ENCODE measurements around the gene ZSCAN4.
A peak's percentile ranks its signal among the peaks of the same experiment; 100 is the strongest.

ZSCAN4 gene

DNA sequence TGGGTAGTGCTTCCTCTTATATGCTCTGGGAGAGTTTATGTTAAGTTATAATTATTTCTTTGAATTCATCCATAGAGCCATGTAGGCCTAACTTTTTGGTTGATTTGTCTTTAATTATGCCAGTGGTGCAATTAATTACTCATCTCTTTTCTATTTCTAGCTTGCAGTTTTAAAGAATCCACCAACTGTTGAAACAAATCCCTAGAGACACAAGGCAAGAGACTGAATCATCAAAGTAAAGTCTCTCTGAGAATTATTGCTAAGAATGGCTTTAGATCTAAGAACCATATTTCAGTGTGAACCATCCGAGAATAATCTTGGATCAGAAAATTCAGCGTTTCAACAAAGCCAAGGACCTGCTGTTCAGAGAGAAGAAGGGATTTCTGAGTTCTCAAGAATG lies 7.1 kb downstream of the ZSCAN4 start:
- DNase-seq (ENCODE audit: low read depth, low spot score): no peak

GRCh38 chr19:57682226-57682766 lies 13.6 kb downstream of the ZSCAN4 start:
- no peak for DNase-seq (ENCODE audit: low read depth, low spot score)

- DNase-seq (ENCODE audit: low read depth, low spot score): no peak
Observed at GRCh38 chr19:57686727-57687126, 18.0 kb downstream of the ZSCAN4 start.

DNA sequence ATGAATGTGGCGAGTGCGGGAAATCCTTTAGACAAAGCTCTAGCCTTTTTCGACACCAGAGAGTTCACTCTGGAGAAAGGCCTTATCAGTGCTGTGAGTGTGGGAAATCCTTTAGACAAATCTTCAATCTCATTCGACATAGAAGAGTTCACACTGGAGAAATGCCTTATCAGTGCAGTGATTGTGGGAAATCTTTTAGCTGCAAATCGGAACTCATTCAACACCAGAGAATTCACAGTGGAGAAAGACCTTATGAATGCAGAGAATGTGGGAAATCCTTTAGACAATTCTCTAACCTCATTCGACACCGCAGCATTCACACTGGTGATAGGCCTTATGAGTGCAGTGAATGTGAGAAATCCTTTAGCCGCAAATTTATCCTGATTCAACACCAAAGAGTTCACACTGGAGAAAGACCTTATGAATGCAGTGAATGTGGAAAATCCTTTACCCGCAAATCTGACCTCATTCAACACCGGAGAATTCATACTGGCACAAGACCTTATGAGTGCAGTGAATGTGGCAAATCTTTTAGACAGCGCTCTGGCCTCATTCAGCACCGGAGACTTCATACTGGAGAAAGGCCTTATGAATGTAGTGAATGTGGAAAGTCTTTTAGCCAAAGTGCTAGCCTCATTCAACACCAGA lies 18.8 kb downstream of the ZSCAN4 start:
- no peak for DNase-seq (ENCODE audit: low read depth, low spot score)

- DNase-seq (ENCODE audit: low read depth, low spot score): no peak
Observed at GRCh38 chr19:57688011-57688763, 19.5 kb downstream of the ZSCAN4 start.

GRCh38 chr19:57689750-57690149 lies 21.0 kb downstream of the ZSCAN4 start:
- DNase-seq (ENCODE audit: low read depth, low spot score): no peak

- no peak for DNase-seq (ENCODE audit: low read depth, low spot score)
Observed at GRCh38 chr19:57701625-57702024, 32.9 kb downstream of the ZSCAN4 start.

DNA sequence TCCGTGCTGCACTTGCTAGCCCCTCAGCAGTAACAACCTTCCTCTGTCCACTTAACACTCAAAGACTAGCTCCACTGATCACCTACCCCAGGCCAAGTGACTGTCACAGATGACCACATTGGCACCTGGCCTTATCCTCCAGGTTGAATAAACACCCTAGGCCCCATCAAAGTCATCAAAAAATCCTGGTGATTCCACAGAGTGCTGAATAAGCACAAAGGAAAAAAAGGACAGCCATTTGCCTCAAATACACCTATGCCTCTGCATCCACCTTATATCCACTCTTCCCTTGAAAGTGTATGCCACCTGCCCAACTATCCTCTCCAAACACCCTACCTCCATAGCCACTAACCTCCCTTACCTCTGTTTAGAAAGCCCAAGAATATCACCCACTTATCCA lies 37.6 kb downstream of the ZSCAN4 start:
- DNase-seq (ENCODE audit: low read depth, low spot score): no peak

DNA sequence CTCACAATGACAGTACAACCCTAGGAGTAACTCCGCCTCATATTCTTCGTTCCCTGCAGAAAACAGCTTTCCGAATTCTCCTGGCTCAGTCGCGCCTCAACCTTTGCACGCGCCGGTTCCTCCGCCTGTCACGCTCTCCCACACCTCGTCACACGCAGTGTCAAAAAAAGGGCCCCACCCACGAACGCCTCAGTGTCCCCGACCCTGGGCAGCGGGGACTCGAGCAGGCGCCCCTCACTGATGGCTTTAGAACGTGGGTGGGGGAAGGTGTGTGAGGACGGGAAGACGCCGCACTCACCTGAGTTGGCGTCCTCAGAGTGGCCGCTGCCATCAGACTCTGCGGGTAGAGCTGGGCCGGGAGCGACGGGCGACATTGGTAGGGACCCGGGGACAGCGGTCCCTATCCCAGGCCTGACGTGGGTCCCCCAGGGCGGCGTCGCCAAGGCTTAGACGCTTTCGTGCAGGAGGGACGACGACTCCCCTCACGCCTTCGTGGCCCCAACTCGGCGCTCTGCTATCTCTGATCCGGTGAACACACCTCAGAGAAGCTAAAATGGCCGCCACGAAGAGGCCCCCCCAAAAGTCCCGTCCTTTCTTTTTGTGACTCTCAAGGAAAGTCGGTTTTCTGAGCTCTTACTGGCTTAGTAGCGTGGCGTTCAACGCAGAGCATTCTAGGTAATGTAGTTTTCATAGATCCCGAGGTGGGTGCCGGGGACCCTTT lies 40.1 kb downstream of the ZSCAN4 start, which contains the start of gene ZNF154:
Gene ZNF154, minus strand, starts transcription at position 564 of the 721 bp plus-strand sequence. Its CDS starts 233 bp downstream, at position 331.
- DNase-seq (ENCODE audit: low read depth, low spot score): peak; percentile 90

DNA sequence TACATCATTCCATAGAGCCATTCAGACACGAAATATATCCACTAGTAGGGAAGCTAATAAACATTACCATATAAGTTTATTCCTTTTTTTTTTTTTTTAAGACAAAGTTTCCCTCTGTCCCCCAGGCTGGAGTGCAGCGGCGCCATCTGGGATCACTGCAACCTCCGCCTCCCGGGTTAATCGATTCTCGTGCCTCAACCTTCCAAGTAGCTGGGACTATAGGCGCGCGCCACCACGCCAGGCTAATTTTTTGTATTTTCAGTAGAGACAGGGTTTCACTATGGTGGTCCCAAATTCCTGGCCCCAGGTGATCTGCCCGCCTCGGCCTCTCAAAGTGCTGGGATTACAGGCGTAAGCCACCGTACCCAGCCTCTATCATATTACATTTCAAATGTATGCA lies 40.9 kb downstream of the ZSCAN4 start:
- no peak for DNase-seq (ENCODE audit: low read depth, low spot score)

DNA sequence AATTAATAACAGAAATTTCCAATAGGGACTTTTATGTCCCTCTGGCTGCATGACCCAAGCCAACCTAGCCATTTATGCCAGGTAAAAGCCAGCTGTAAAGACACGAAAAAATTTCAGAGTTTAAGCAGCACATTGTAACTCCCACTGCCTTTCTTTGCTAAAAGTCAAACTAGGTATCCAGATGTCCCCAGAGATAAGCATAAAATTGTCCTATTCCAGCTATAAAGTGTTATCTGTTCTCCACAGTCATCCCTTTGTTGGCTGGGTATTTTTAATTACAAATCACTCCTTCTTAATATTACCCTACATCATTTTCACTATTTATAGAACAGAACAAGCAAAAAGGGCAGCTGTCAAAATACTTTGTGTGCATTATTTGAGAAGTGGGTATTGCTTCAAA lies 43.5 kb downstream of the ZSCAN4 start:
- DNase-seq (ENCODE audit: low read depth, low spot score): no peak

- no peak for DNase-seq (ENCODE audit: low read depth, low spot score)
Observed at GRCh38 chr19:57719424-57719823, 50.7 kb downstream of the ZSCAN4 start.

DNA sequence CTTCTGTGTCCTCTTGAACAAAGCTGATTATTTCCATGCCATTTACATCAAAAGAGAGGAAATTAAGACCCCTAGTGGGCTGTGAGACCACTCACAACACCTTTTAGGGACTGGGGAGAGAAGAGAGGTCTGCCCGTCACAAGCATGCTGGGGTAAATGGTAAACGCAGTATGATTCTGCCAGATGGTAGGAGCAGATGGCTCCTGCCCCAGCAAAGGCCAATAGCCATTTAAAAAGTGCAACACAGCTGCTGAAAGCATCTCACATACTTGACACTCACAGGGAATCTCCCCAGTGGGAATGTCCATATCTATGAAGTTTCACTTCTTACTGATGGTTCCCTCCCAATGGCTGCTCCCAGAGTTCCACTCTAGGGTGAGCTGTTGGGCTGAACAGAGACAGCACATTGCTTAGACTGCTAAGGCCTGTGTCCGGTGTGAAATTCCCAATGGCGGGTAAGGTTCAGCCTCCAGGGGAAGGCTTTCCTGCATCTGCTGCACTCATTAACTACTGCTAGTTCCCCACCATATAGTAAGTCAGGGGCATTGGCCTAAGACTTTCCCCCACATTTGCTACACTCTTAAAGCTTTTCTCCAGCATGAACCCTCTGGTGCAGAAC lies 51.3 kb downstream of the ZSCAN4 start:
- DNase-seq (ENCODE audit: low read depth, low spot score): no peak

DNA sequence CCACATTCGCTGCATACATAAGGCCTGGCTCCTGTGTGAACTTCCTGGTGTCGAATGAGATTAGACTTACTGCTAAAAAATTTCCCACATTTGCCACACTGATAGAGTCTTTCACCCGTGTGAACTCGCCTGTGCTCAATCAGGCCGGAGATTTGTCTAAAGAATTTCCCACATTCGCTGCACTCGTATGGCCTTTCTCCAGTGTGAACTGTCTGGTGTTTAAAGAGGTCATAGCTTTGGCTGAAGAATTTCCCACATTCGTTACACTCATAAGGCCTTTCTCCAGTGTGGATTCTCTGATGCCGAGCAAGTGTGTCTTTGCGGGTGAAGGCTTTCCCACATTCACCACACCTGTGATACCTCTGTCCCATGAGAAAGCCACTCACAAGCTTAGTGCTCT lies 52.1 kb downstream of the ZSCAN4 start:
- no peak for DNase-seq (ENCODE audit: low read depth, low spot score)

Data from astrocyte of the hippocampus (primary cell).